Tibial artery (tissue), 4 donors: ENCODE measurements around the gene ZDHHC16.

ENCODE experiments used
- DNase-seq, 2 donors: peaks; one replicate each; pipeline ENCODE4 v3.0.0-alpha.2; 2019
- H3K27ac ChIP-seq, 2 donors: fragments of 200-600 bp; sonication (generic) in 1 of 2; 1 replicate in 1 of 2; 2 replicates in 1 of 2; pipeline ENCODE4 v1.5.1; 2018 to 2019; ENCODE audit warnings: mild to moderate bottlenecking in 1 of 2
- H3K27me3 ChIP-seq, 2 donors: fragments of 200-600 bp; sonication (generic) in 1 of 2; one replicate each; pipeline versions ENCODE4 v1.5.1 to v1.6.0; 2016 to 2019
- H3K36me3 ChIP-seq, 3 donors: fragments of 200-600 bp; sonication (generic) in 2 of 3; one replicate each; pipeline ENCODE4 v1.5.1; 2016 to 2019; ENCODE audit warnings: mild to moderate bottlenecking in 2 of 3
- H3K4me1 ChIP-seq, 4 donors: fragments of 200-600 bp; sonication (generic) in 2 of 4; 1 replicate in 3 of 4; 2 replicates in 1 of 4; pipeline ENCODE4 v1.5.1; 2016 to 2019
- H3K4me3 ChIP-seq, 2 donors: fragments of 200-600 bp; sonication (generic) in 1 of 2; 1 replicate in 1 of 2; 2 replicates in 1 of 2; pipeline ENCODE4 v1.5.1; 2018 to 2019; ENCODE audit warnings: mild to moderate bottlenecking in 2 of 2
- H3K9me3 ChIP-seq, 3 donors: fragments of 200-600 bp; sonication (generic) in 1 of 3; one replicate each; pipeline ENCODE4 v1.5.1; 2016 to 2019
- CTCF ChIP-seq, 2 experiments: fragments of 200-600 bp in 1 of 2; fragments of 450-650 bp in 1 of 2; IDR thresholded peaks; one replicate each; pipeline ENCODE4 v1.5.1; 2017 to 2019; ENCODE audit warnings: antibody characterized with exemption in 2 of 2, mild to moderate bottlenecking in 1 of 2, moderate library complexity in 1 of 2
- intact Hi-C: fragments of 100-400 bp; cut with DNase I; formaldehyde crosslinking; loops from one replicate; pipeline ENCODE4 v1.15.0; 2023; ENCODE audit warnings: low total_unique reads

ZDHHC16 gene

GRCh38 chr10:97490592-97490991 lies 44.6 kb downstream of the ZDHHC16 start:
- Histone ChIP-seq H3K4me1 (peaks cover 0 to 42% (median 29%) of the 10 kb centered on the region in 4 donors), H3K4me3 (no peak overlapping the region), H3K9me3 (no peaks in the 10 kb centered on the region), H3K27ac (peak overlapping the region; percentile 59 to 68), H3K27me3 (no peaks in the 10 kb centered on the region), H3K36me3 (peaks cover 0 to 3% (median 0%) of the 10 kb centered on the region in 3 donors)
- TF ChIP-seq CTCF (IDR thresholded peaks at IDR 0.05), result no peak
- intact Hi-C loops, result no loop called here
- peak in 1 of 2 donors; percentile 70 for DNase-seq

GRCh38 chr10:97494151-97494550 lies 48.2 kb downstream of the ZDHHC16 start:
- TF ChIP-seq CTCF (IDR thresholded peaks at IDR 0.05), result no peak
- H3K27ac ChIP-seq, result peak overlapping the region in 1 of 2 donors; percentile 2
- no peaks in the 10 kb centered on the region for H3K27me3 ChIP-seq
- no peak overlapping the region for H3K4me3 ChIP-seq
- H3K36me3 ChIP-seq, result peaks cover 0 to 3% (median 0%) of the 10 kb centered on the region in 3 donors
- intact Hi-C loops, result no loop called here
- DNase-seq, result no peak
- peaks cover 0 to 53% (median 30%) of the 10 kb centered on the region in 4 donors for H3K4me1 ChIP-seq
- no peaks in the 10 kb centered on the region for H3K9me3 ChIP-seq

GRCh38 chr10:97494863-97495506 lies 49.0 kb downstream of the ZDHHC16 start:
- H3K27me3 ChIP-seq, result no peaks in the 10 kb centered on the region
- no peak for TF ChIP-seq CTCF (IDR thresholded peaks at IDR 0.05)
- peaks cover 0 to 3% (median 0%) of the 10 kb centered on the region in 3 donors for H3K36me3 ChIP-seq
- no peak overlapping the region for H3K4me3 ChIP-seq
- H3K9me3 ChIP-seq, result no peaks in the 10 kb centered on the region
- no peak overlapping the region for H3K27ac ChIP-seq
- no peak for DNase-seq
- H3K4me1 ChIP-seq, result peaks cover 0 to 48% (median 30%) of the 10 kb centered on the region in 4 donors
- intact Hi-C loops, result no loop called here

GRCh38 chr10:97497572-97498075 lies 51.6 kb downstream of the ZDHHC16 start:
- Histone ChIP-seq H3K36me3 (peaks cover 0 to 3% (median 0%) of the 10 kb centered on the region in 3 donors), H3K27ac (peak overlapping the region; percentile 87 to 98), H3K9me3 (no peaks in the 10 kb centered on the region), H3K4me3 (peak overlapping the region; percentile 82 to 97), H3K4me1 (peaks cover 0 to 43% (median 23%) of the 10 kb centered on the region in 4 donors), H3K27me3 (no peaks in the 10 kb centered on the region)
- TF ChIP-seq CTCF (IDR thresholded peaks at IDR 0.05), result no peak
- intact Hi-C loops, result no loop called here
- peak; percentile 88 to 89 for DNase-seq

- no peak for TF ChIP-seq CTCF (IDR thresholded peaks at IDR 0.05)
- Histone ChIP-seq H3K9me3 (no peaks in the 10 kb centered on the region), H3K36me3 (peaks cover 0 to under 1% (median 0%) of the 10 kb centered on the region in 3 donors), H3K4me1 (peaks cover 0 to 43% (median 23%) of the 10 kb centered on the region in 4 donors), H3K4me3 (peak within 1 kb of the TSS; percentile 82 to 97), H3K27ac (peak within 1 kb of the TSS; percentile 87 to 98), H3K27me3 (no peaks in the 10 kb centered on the region)
- DNase-seq, result peak; percentile 100
- intact Hi-C loops, result no loop called here
Observed at GRCh38 chr10:97498076-97498840, 52.3 kb downstream of the ZDHHC16 start, which contains the start of gene MMS19. Gene MMS19, minus strand, starts transcription at chr10:97498422. Its CDS starts 38 bp downstream, at chr10:97498384.
